ENCODE measurements around the gene KIF22. TPM values are rescaled to one million over a fixed set of nuclear protein-coding genes. Genes with fewer than 3 reads are reported as not detected.

Gene KIF22
- total and polyA plus RNA-seq, 11 donors: 12.2 to 91.2 (median 32.2) TPM

DNA sequence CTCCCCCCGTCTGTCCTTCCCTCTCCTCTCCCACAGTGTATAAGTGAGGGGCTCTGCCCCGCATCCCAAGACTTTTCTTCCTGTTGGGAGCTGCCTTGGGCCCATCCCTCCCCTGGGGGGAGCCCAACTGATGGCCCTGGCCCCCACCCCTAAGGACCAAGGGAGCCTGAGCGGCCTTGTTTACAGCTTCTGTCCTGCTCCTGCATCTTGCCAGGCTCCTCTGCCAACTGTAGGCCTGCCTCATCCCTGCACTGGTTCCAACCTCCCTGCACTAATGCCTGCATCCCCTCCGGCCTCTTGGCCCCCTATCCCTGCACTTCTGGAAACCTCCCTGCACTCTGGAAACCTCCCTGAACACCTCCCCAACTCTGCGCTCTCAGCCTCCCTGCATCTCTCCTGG lies 24.0 kb downstream of the KIF22 start:
- Histone ChIP-seq H3K27ac (peak overlapping the region in 5 of 12 donors; percentile 90 to 97 (median 96)), H3K27me3 (peaks cover 0 to 4% (median 0%) of the 10 kb centered on the region in 9 donors), H3K36me3 (peaks cover 0 to 28% (median 20%) of the 10 kb centered on the region in 9 donors), H3K4me1 (peaks cover 6 to 76% (median 55%) of the 10 kb centered on the region in 12 donors), H3K9me3 (no peaks in the 10 kb centered on the region), H3K4me3 (peak overlapping the region in 4 of 12 donors; percentile 67 to 91 (median 74))
- intact Hi-C loops (cut with DNase I): loop anchor here in 5 of 10 donors (5.0 to 10.0 kb wide), 5 partner anchors 33 to 190 kb away; partner anchors contain the start of genes HIRIP3 (in 1 of the 5) and INO80E (in 1 of the 5)
- TF ChIP-seq, protein P1, sequence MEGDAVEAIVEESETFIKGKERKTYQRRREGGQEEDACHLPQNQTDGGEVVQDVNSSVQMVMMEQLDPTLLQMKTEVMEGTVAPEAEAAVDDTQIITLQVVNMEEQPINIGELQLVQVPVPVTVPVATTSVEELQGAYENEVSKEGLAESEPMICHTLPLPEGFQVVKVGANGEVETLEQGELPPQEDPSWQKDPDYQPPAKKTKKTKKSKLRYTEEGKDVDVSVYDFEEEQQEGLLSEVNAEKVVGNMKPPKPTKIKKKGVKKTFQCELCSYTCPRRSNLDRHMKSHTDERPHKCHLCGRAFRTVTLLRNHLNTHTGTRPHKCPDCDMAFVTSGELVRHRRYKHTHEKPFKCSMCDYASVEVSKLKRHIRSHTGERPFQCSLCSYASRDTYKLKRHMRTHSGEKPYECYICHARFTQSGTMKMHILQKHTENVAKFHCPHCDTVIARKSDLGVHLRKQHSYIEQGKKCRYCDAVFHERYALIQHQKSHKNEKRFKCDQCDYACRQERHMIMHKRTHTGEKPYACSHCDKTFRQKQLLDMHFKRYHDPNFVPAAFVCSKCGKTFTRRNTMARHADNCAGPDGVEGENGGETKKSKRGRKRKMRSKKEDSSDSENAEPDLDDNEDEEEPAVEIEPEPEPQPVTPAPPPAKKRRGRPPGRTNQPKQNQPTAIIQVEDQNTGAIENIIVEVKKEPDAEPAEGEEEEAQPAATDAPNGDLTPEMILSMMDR (IDR thresholded peaks at IDR 0.05): no peak
- no peak for TF ChIP-seq POLR2A (IDR thresholded peaks at IDR 0.05)
- no peak for ATAC-seq
- 80 to 91% (median 89%) methylated on average over 5 of the region's 5 CpGs for WGBS, 4 donors
- no peak for DNase-seq

DNA sequence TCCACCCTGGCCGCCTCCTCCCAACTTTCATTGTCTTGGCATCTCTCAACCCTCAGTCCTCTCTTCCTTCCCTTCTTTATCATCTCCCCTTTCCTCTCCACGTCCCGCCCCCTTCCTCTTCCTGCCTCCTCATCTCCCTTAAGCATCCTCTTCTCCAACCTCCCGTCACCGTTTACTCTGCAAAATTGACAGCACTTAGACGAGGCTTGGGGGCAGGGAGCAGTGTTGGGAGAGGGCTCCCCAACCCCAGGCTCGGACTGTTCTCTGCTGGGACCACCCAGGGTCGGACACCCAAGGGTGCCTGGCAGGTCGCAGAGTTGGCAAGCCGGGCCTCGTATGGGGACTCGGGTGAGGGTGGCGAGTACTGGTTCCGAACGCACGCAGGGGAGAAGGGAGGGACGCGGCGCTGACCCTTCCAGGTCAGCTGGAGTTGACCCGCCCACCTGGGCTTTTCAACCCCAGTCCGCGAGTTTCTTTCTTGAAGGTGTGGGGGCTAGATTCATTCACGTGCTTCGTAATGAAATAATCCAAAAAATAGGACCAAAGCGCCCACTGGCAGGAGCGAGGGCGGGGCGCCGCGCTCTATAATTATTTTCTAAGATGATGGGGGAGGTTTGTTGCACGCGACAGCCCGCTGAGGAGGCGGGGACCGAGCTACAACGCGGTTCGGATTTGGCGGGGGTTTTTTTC lies 24.6 kb downstream of the KIF22 start:
- DNase-seq (peak in 4 of 5 donors; percentile 36 to 54 (median 48)), ATAC-seq (no peak)
- Histone ChIP-seq H3K27ac (peak overlapping the region in 11 of 12 donors; percentile 86 to 97 (median 94)), H3K4me1 (peaks cover 3 to 76% (median 55%) of the 10 kb centered on the region in 12 donors), H3K9me3 (no peaks in the 10 kb centered on the region), H3K27me3 (peaks cover 0 to 4% (median 0%) of the 10 kb centered on the region in 9 donors), H3K4me3 (peak overlapping the region; percentile 17 to 91 (median 74)), H3K36me3 (peaks cover 0 to 24% (median 18%) of the 10 kb centered on the region in 9 donors)
- WGBS, 4 donors: 5 to 8% (median 7%) methylated on average over 39 of the region's 39 CpGs
- intact Hi-C loops (cut with DNase I): loop anchor here in 6 of 10 donors (5.0 to 10.0 kb wide), 4 partner anchors 47 to 190 kb away; partner anchors contain the start of genes CDIPT (in 3 of the 6), HIRIP3 (in 1 of the 6) and INO80E (in 1 of the 6)
- TF ChIP-seq, protein P1 (IDR thresholded peaks at IDR 0.05): no peak
- no peak for TF ChIP-seq POLR2A (IDR thresholded peaks at IDR 0.05)

DNA sequence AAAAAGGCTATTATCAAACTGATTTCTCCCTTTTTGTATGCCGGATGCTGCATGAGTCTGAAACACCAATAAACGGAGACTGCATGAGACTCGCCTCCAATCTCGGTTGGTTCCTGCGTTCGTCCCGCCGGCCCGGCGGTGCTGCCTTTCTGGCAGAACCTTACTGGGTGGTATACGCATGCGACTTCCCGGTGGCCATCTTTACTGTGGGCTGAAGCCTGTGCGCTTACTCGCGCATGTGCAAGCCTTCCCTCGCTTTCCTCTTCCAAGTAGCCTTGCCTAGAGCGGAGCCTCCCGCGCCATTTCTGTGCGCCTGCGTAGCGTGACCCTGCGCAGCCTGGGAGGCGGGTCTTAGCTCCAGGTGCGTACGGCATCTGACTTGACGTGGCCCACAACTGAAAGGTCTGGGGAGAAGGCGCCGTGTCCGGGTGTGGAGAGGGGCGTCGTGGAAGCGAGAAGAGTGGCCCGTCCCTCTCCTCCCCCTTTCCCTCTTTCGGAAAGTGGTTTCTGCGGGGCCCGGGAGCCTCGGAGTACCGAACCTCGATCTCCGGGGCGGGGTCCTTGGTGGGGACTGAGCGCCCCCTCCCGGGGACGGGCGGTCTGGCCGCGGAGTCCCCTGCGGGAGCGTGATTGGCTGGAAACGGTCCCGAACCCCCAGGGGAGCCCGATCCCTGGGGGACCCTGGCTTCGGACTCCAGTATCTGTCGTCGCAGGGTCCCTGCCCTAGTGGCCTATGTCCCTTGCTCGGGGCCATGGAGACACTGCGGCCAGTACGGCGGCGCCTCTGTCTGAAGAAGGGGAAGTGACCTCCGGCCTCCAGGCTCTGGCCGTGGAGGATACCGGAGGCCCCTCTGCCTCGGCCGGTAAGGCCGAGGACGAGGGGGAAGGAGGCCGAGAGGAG lies 25.5 kb downstream of the KIF22 start, which contains the start of gene PAGR1:
PAGR1 (plus strand) TSS at position 360 of the 901 bp plus-strand sequence; CDS start at position 734, 374 bp downstream.
- ATAC-seq (peak; percentile 80 to 89 (median 86)), DNase-seq (peak; percentile 97 to 99 (median 99))
- H3K4me3 ChIP-seq: peak within 1 kb of the TSS; percentile 45 to 91 (median 74)
- peaks cover 0 to 20% (median 15%) of the 10 kb centered on the region in 9 donors for H3K36me3 ChIP-seq
- WGBS, 4 donors: 0 to 1% (median 0%) methylated on average over 42 to 70 of the region's 70 CpGs
- intact Hi-C loops (cut with DNase I): loop anchor here in 6 of 10 donors (5.0 to 10.0 kb wide), 4 partner anchors 46 to 189 kb away; partner anchors contain the start of genes CDIPT (in 3 of the 6), HIRIP3 (in 1 of the 6) and INO80E (in 1 of the 6)
- H3K9me3 ChIP-seq: no peaks in the 10 kb centered on the region
- peak within 1 kb of the TSS; percentile 84 to 97 (median 93) for H3K27ac ChIP-seq
- TF ChIP-seq, protein P1 (IDR thresholded peaks at IDR 0.05): peak; percentile 82 to 98 (median 91)
- peak in 1 of 2 donors; percentile 60 for TF ChIP-seq POLR2A (IDR thresholded peaks at IDR 0.05)
- peaks cover 0 to 4% (median 0%) of the 10 kb centered on the region in 9 donors for H3K27me3 ChIP-seq
- H3K4me1 ChIP-seq: peaks cover 3 to 71% (median 51%) of the 10 kb centered on the region in 12 donors

All from heart left ventricle (tissue), 16 donors.